Heart left ventricle (tissue), 13 donors: ENCODE data around the gene SSR1.

Experiments used
- POLR2A ChIP-seq, 2 donors: fragments of 450-650 bp; IDR thresholded peaks; one replicate each; pipeline ENCODE4 v1.6.1; 2017; ENCODE audit warnings: antibody characterized with exemption in 2 of 2, mild to moderate bottlenecking in 2 of 2, moderate library complexity in 2 of 2
- TF ChIP-seq, protein P1 (sequence below), 12 donors: fragments of 200-600 bp; sonication (generic) in 4 of 12; IDR thresholded peaks; one replicate each; pipeline versions ENCODE4 v1.5.0 to v1.8.0; 2018 to 2022; ENCODE audit warnings: antibody characterized with exemption in 12 of 12, mild to moderate bottlenecking in 5 of 12
- donor health status: ischemic (EF 13 %, LVEDD 7.1; RV severe dilation, severe dysfunction).
- donor health status: DM: no; HTN: yes; CAD: no.
- donor health status: DM: no; HTN: no; CAD: no.
- donor health status: ischemic (EF 25% LVEDD 6.9; RV normal size, moderate dysfunction).
- donor health status: ischemic (EF 25% LVEDD 5.7; RV mildly dilated, moderate dysfunction).
- donor health status: ischemic (EF 35%, LVEDD 5.7; RV mildly dilated, moderate dysfunction).
- donor health status: nonischemic (EF 11% LVEDD 7.7; RV severe dilation, severe dysfunction).
- donor health status: DM: yes; HTN: yes; CAD: no.
- donor health status: PGD.
- donor health status: ischemic (EF 29% LVEDD 5.4; RV normal size, mild dysfunction).
- donor health status: nonischemic (EF 23%, LVEDD 6.1; RV moderate dilation, normal function).

GRCh38 chr6:7296602-7297001 lies 16.4 kb downstream of the SSR1 start:
- TF ChIP-seq POLR2A (IDR thresholded peaks at IDR 0.05): no peak
- TF ChIP-seq, protein P1, sequence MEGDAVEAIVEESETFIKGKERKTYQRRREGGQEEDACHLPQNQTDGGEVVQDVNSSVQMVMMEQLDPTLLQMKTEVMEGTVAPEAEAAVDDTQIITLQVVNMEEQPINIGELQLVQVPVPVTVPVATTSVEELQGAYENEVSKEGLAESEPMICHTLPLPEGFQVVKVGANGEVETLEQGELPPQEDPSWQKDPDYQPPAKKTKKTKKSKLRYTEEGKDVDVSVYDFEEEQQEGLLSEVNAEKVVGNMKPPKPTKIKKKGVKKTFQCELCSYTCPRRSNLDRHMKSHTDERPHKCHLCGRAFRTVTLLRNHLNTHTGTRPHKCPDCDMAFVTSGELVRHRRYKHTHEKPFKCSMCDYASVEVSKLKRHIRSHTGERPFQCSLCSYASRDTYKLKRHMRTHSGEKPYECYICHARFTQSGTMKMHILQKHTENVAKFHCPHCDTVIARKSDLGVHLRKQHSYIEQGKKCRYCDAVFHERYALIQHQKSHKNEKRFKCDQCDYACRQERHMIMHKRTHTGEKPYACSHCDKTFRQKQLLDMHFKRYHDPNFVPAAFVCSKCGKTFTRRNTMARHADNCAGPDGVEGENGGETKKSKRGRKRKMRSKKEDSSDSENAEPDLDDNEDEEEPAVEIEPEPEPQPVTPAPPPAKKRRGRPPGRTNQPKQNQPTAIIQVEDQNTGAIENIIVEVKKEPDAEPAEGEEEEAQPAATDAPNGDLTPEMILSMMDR (IDR thresholded peaks at IDR 0.05): no peak
